ENCODE results near the gene CDKN3.

DNA sequence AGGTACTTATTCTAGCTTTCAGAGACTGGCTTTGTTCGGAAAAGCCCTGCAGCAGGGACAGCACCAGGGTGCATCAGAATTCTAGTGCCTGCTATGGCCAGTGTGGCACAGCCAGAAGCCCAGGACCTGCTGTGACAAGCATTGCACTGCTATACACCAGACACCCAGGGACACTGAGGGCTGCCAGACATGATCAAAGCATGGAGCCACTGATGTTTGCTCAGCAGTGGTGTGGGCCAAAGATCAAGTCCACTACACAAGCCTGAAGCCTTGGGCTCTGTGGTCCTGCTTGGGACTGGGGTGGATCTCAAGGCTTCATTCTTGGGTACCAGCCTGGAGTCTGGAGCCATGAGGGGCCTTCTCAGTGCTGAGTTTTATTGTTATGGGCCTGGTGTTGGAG lies 36.1 kb upstream of the CDKN3 start:
- TF ChIP-seq, protein P1, sequence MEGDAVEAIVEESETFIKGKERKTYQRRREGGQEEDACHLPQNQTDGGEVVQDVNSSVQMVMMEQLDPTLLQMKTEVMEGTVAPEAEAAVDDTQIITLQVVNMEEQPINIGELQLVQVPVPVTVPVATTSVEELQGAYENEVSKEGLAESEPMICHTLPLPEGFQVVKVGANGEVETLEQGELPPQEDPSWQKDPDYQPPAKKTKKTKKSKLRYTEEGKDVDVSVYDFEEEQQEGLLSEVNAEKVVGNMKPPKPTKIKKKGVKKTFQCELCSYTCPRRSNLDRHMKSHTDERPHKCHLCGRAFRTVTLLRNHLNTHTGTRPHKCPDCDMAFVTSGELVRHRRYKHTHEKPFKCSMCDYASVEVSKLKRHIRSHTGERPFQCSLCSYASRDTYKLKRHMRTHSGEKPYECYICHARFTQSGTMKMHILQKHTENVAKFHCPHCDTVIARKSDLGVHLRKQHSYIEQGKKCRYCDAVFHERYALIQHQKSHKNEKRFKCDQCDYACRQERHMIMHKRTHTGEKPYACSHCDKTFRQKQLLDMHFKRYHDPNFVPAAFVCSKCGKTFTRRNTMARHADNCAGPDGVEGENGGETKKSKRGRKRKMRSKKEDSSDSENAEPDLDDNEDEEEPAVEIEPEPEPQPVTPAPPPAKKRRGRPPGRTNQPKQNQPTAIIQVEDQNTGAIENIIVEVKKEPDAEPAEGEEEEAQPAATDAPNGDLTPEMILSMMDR (IDR thresholded peaks at IDR 0.05; ENCODE audit: borderline replicate concordance, extremely low read depth, low read length, poor library complexity, severe bottlenecking), result no peak
- TF ChIP-seq EZH2 (IDR thresholded peaks at IDR 0.05; ENCODE audit: borderline replicate concordance, low read depth, low read length, severe bottlenecking), result no peak

Measured in DND-41 (cell line).